SK-N-SH treated with all-trans-retinoic acid at 6 μM for 48 hours (cell line): Measurements from ENCODE around the gene COL15A1.

Experiments used
- ATAC-seq: fragments of 200-7000 bp; cut with Tn5 transposase; 3 replicates; pipeline ENCODE4 v1.9.1; 2020; ENCODE audit warnings: mild to moderate bottlenecking, moderate library complexity
- ARNTL ChIP-seq: fragments of 450-650 bp; formaldehyde crosslinking; IDR thresholded peaks from 2 replicates; pipeline ENCODE4 v1.5.0; 2020; ENCODE audit warnings: low read depth, mild to moderate bottlenecking, moderate library complexity, borderline replicate concordance
- ESRRG ChIP-seq: fragments of 250-450 bp; sonication (Bioruptor Pico); IDR thresholded peaks from 2 replicates; pipeline ENCODE4 v1.6.1; 2021; ENCODE audit warnings: mild to moderate bottlenecking
- GLIS3 ChIP-seq: fragments of 250-450 bp; sonication (Bioruptor Pico); IDR thresholded peaks from 2 replicates; pipeline ENCODE4 v1.5.0; 2020; ENCODE audit warnings: mild to moderate bottlenecking, moderate library complexity
- ISL1 ChIP-seq: fragments of 250-450 bp; sonication (Bioruptor Pico); IDR thresholded peaks from 2 replicates; pipeline ENCODE4 v2.1.2; 2022; ENCODE audit warnings: mild to moderate bottlenecking, moderate library complexity
- OSR1 ChIP-seq: fragments of 250-450 bp; sonication (Bioruptor Pico); IDR thresholded peaks from 2 replicates; pipeline ENCODE4 v1.8.0; 2022; ENCODE audit warnings: moderate library complexity, mild to moderate bottlenecking, inconsistent platforms
- PATZ1 ChIP-seq: fragments of 250-450 bp; sonication (Bioruptor Pico); IDR thresholded peaks from 2 replicates; pipeline ENCODE4 v1.8.0; 2020; ENCODE audit warnings: mild to moderate bottlenecking, moderate library complexity, borderline replicate concordance
- POU6F1 ChIP-seq: fragments of 250-450 bp; sonication (Bioruptor Pico); IDR thresholded peaks from 2 replicates; pipeline ENCODE4 v1.8.0; 2021; ENCODE audit warnings: low read depth, mild to moderate bottlenecking, moderate library complexity, borderline replicate concordance
- PPARA ChIP-seq: fragments of 250-450 bp; sonication (Bioruptor Pico); IDR thresholded peaks from 2 replicates; pipeline ENCODE4 v1.5.0; 2020; ENCODE audit warnings: mild to moderate bottlenecking, borderline replicate concordance
- RARB ChIP-seq: fragments of 250-450 bp; sonication (Bioruptor Pico); IDR thresholded peaks from 2 replicates; pipeline ENCODE4 v1.8.0; 2021; ENCODE audit warnings: mild to moderate bottlenecking, moderate library complexity
- TCF4 ChIP-seq: fragments of 250-450 bp; sonication (Bioruptor Pico); IDR thresholded peaks from 2 replicates; pipeline ENCODE4 v1.8.0; 2021; ENCODE audit warnings: mild to moderate bottlenecking, moderate library complexity, borderline replicate concordance
- TOX ChIP-seq: fragments of 250-450 bp; sonication (Bioruptor Pico); IDR thresholded peaks from 2 replicates; pipeline ENCODE4 v1.8.0; 2021; ENCODE audit warnings: mild to moderate bottlenecking, moderate library complexity, borderline replicate concordance
- TSHZ2 ChIP-seq: fragments of 250-450 bp; sonication (Bioruptor Pico); IDR thresholded peaks from 2 replicates; pipeline ENCODE4 v1.5.0; 2020; ENCODE audit warnings: mild to moderate bottlenecking, moderate library complexity
- ZC3H10 ChIP-seq: fragments of 250-450 bp; sonication (Bioruptor Pico); IDR thresholded peaks from 2 replicates; pipeline ENCODE4 v1.5.1; 2021; ENCODE audit warnings: mild to moderate bottlenecking, moderate library complexity
- ZFP3 ChIP-seq: fragments of 250-450 bp; sonication (Bioruptor Pico); IDR thresholded peaks from 2 replicates; pipeline ENCODE4 v1.5.0; 2020; ENCODE audit warnings: mild to moderate bottlenecking, moderate library complexity
- ZFP30 ChIP-seq: fragments of 450-650 bp; formaldehyde crosslinking; IDR thresholded peaks from 2 replicates; pipeline ENCODE4 v1.5.0; 2022; ENCODE audit warnings: mild to moderate bottlenecking, moderate library complexity
- ZNF565 ChIP-seq: fragments of 450-650 bp; formaldehyde crosslinking; conservative IDR thresholded peaks from 2 replicates; pipeline ENCODE4 v1.5.0; 2020; ENCODE audit warnings: low read depth, mild to moderate bottlenecking, moderate library complexity
- ZNF70 ChIP-seq: fragments of 450-650 bp; formaldehyde crosslinking; IDR thresholded peaks from 2 replicates; pipeline ENCODE4 v1.5.0; 2020; ENCODE audit warnings: mild to moderate bottlenecking, moderate library complexity
- ZNF8 ChIP-seq: fragments of 450-650 bp; formaldehyde crosslinking; IDR thresholded peaks from 2 replicates; pipeline ENCODE4 v1.5.0; 2020; ENCODE audit warnings: mild to moderate bottlenecking, moderate library complexity
- TF ChIP-seq, protein P1 (sequence below): fragments of 250-450 bp; sonication (Bioruptor Pico); IDR thresholded peaks from 2 replicates; pipeline ENCODE4 v1.5.1; 2021; ENCODE audit warnings: mild to moderate bottlenecking, moderate library complexity
- TF ChIP-seq, protein P2 (sequence below): fragments of 250-450 bp; sonication (Bioruptor Pico); IDR thresholded peaks from 2 replicates; pipeline ENCODE4 v1.5.1; 2020; ENCODE audit warnings: low read depth, mild to moderate bottlenecking, moderate library complexity

Gene COL15A1

GRCh38 chr9:98921732-98922131 is 22.0 kb upstream of the COL15A1 start:
- ATAC-seq = no peak
- TF ChIP-seq ISL1 (CRISPR knock-in tag) = peak; percentile 28; the same call in 1 of the 2 replicates
- TF ChIP-seq ARNTL (CRISPR knock-in tag) = no peak

GRCh38 chr9:98922721-98923435 is 20.8 kb upstream of the COL15A1 start:
- TF ChIP-seq ZNF8 (no peak), GLIS3 (CRISPR knock-in tag) (no peak), ZC3H10 (CRISPR knock-in tag) (no peak), ZFP30 (CRISPR knock-in tag) (no peak), ISL1 (CRISPR knock-in tag) (no peak)
- ATAC-seq = no peak

DNA sequence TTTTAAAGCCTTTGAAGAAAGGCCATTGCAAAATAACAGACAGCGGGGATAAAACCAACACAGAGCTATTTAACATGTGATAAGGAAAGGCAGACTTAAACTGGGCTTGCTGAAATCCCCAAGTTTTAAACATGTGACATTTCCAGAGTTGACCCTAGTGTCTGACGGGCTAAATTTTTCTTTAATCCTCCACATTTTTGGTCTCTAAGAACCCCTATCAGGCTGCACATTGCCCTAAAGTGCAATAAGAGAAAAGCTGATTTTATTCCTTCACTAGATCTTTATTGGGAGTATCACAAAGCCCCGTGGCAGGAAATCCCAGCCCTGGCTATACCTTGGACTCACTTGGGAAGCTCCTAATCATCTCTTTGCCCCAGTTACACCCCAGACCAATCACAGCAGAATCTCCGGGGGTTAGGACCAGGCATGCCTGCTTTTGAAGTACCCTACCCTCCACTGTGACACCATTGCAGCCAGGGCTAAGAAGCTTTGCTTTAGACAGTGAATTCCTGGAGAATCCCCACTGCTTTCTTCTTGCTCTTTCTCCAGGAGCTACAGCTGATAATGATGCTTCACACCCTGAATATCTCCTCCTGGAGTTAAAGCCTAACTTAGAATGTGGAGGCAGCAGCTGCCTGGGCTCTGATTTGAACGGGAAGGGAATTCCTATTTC is 20.1 kb upstream of the COL15A1 start:
- ATAC-seq = no peak
- no peak for TF ChIP-seq ESRRG (CRISPR knock-in tag)
- no peak for TF ChIP-seq ISL1 (CRISPR knock-in tag)
- TF ChIP-seq, protein P1, sequence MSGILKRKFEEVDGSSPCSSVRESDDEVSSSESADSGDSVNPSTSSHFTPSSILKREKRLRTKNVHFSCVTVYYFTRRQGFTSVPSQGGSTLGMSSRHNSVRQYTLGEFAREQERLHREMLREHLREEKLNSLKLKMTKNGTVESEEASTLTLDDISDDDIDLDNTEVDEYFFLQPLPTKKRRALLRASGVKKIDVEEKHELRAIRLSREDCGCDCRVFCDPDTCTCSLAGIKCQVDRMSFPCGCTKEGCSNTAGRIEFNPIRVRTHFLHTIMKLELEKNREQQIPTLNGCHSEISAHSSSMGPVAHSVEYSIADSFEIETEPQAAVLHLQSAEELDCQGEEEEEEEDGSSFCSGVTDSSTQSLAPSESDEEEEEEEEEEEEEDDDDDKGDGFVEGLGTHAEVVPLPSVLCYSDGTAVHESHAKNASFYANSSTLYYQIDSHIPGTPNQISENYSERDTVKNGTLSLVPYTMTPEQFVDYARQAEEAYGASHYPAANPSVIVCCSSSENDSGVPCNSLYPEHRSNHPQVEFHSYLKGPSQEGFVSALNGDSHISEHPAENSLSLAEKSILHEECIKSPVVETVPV (CRISPR knock-in tag) = no peak
- no peak for TF ChIP-seq POU6F1 (CRISPR knock-in tag)
- TF ChIP-seq, protein P2, sequence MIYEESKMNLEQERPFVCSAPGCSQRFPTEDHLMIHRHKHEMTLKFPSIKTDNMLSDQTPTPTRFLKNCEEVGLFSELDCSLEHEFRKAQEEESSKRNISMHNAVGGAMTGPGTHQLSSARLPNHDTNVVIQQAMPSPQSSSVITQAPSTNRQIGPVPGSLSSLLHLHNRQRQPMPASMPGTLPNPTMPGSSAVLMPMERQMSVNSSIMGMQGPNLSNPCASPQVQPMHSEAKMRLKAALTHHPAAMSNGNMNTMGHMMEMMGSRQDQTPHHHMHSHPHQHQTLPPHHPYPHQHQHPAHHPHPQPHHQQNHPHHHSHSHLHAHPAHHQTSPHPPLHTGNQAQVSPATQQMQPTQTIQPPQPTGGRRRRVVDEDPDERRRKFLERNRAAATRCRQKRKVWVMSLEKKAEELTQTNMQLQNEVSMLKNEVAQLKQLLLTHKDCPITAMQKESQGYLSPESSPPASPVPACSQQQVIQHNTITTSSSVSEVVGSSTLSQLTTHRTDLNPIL (CRISPR knock-in tag) = no peak
- TF ChIP-seq PPARA (CRISPR knock-in tag) = no peak
- no peak for TF ChIP-seq ZFP3 (CRISPR knock-in tag)
- TF ChIP-seq ZNF565 (CRISPR knock-in tag) = no peak
- no peak for TF ChIP-seq TOX (CRISPR knock-in tag)
- no peak for TF ChIP-seq OSR1
- TF ChIP-seq ARNTL (CRISPR knock-in tag) = no peak
- no peak for TF ChIP-seq GLIS3 (CRISPR knock-in tag)
- TF ChIP-seq ZNF70 (CRISPR knock-in tag) = no peak
- no peak for TF ChIP-seq RARB (CRISPR knock-in tag)
- TF ChIP-seq ZC3H10 (CRISPR knock-in tag) = no peak
- TF ChIP-seq, all 23 proteins: peak for 0

DNA sequence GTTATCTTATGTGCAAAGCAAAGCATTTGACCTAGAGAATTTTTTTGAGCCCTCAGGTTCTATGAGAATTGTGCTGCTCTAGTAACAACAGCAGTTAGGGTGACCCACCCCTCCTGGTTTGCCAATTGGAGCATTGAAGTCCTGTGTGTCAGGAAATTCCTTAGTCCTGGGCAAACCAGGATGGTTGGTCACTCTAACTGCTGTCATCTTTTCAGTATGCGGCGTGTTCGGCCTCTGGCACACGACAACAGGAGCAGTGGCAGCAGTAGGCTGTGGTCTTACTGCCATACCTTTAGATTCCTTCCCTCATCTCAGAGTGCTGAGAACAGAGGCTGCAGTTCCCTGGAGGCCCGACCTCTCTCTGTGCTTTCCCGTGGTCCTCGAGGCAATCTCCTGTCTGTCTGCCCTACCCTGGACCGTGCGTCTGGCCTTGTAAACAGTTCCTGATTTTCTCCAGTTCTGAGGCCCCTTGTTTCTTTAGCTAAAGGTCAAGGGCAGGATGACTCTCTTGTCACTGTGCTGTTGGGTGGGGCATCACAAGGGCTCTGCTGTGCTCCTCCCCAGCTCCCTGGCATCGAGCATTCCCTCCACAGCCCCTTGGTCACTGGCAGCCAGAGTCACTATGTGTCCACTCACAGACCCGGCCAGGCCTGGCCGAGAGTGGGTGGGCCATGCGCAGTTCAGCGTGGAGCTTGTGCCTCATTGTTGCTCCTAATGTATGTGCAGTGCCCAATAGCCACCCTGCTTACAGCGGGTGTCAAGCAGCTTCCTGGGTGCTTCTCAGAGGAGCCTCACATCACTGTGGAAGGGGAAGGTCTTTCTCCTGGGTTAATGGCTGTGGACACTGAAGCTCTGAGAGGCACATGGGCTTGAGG is 18.5 kb upstream of the COL15A1 start:
- no peak for ATAC-seq
- TF ChIP-seq ARNTL (CRISPR knock-in tag) (no peak), PATZ1 (CRISPR knock-in tag) (no peak), TSHZ2 (no peak), POU6F1 (CRISPR knock-in tag) (no peak), ZNF70 (CRISPR knock-in tag) (no peak), ESRRG (CRISPR knock-in tag) (no peak), OSR1 (no peak), RARB (CRISPR knock-in tag) (no peak), TCF4 (no peak)
- TF ChIP-seq, protein P1 (CRISPR knock-in tag) = no peak
